GM04504 (cell line): ENCODE measurements around the gene GPR153.

Experiments used
- DNase-seq: peaks from one replicate; pipeline ENCODE4 v3.0.0-alpha.2; 2012; ENCODE audit warnings: low read depth

Gene GPR153

DNA sequence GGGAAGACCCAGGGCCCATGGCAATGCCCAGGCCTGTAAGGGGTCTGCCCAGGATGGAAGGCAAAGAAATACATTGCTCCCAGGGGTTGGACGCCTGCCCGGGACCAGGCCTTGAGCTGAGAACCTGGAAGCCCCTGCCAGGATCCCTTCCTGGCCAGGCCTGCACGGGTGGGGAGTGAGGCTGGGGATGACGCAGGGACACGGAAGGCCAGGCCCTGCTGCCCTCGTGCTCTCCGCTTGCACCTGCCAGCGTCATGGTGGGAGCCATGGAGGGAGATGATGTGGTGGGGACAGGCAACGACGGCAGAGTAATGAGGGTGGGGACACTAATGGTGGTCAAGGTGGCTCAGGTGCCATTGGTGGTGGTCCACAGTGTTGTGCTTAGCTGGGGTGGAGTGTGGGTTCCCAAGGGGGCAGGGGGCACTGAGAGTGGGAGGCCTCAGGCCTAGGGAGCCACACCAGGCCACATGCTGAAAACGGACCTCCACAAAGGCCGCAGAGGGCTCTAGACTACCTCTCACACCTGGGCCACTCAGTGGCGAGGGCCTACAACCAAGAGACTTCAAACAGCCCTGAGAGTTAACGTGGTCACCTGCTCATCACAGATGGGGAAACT, 12.6 kb downstream of the GPR153 start:
- no peak for DNase-seq

- DNase-seq, result no peak
Observed at GRCh38 chr1:6247651-6248050, 13.2 kb downstream of the GPR153 start.

DNA sequence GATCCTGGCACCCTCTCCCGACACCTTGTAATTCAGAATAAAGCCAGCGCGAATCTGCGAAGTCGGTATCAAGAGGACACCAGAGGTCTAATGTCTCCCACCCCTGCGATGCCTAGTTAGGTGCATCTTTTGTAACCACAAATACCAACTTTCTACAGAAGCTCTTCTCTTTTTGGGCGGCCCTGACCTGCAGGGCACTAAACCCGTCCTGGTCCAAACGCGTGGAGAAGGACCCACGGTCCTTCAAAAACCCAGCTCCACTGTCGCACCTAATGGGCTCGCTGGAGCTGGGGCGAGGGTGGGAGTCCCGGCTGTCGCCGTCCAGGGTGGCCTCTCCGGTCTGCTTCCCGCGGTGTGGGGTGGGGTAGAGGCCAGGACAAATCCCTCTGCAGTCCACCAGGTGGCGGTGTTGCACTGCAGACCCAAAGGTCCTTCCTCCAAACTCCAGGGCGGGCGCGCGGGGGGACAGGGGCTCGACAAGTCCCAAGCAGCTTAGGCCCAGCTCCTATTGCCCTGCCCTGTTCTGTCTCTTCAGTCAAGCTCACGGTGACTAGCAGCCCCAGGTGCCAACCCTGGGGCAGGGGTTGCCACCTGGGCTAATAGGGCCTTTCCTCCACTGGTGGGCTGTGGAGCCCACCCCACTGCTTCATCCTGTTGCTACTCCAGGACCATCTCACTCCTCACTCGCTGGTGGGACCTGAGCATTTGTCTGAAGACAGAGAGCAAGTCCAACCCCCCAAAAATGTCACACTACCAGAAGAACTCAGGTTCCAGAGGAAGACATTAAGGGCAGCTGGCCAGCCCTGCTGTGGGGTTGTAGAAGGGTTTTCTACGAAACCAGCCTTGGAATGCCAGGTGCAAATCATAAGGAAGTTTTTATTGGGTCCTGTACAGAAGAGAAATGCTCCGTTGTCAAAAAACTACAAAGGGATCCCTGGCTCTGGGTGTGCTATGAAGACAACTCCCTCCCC, 14.1 kb downstream of the GPR153 start:
- no peak for DNase-seq

GRCh38 chr1:6245869-6246496, 14.9 kb downstream of the GPR153 start:
- DNase-seq, result no peak

DNA sequence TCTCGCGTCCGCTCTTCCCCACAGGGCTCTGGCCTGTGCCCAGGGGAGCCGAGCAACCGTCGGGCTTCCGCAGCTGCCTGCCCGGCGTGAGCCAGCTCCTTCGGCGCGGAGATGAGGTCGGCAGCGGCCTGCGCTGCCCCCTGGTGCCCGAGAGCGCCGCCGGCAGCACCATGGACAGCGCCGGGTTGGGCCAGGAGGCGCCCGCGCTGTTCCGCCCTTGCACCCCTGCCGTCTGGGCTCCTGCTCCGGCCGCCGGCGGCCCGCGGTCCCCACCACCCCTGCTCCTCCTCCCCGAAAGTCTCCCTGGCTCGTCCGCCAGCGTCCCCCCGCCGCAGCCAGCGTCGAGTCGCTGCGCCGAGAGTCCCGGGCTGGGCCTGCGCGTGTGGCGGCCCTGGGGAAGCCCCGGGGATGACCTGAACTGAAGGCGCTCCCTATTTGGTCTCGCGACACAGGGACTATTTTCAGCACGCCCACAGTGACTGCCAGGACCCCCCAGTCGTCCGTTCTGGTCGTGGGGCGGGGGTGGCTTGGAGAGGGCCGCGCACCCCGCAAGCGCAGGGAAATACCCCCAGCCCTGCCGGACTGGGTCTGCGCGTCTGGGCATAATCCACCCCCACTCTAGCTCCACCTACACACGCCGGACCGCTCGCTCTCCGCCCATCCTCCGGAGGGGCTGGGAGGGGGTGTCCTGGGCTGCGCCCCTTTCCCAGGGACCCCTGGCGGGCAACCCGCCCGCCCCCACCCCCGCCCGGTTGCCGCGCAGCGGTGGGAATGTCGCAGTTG, 15.6 kb downstream of the GPR153 start:
- no peak for DNase-seq

DNA sequence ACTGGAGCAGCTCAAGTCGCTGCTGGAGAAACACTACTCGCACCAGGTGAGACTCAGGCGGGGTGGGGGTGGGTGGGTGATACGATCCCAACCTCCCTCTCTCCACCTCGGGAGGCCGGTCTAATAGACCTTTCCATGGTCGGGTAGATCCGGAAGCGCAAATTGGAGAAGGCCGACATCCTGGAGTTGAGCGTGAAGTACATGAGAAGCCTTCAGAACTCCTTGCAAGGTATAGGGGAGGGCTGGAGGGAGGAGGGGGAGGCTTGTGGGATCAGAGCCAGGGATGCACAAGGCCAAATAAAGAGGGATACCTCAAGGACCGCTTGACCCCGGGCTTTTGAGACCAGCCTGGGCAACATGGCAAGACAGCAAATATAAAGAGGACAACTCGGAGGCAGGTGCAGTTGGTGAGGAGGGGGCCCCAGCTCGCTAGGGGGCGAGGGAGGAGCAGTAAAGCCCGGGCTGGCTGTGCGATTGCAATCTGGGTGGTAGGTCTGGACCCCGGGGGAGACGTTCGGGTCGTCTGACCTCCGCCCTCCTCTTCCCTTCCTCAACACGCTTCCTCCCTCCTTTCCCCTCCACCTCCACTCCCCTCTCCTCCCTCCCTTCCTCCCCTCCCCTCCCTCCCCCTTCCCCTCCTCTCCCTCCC, 16.4 kb downstream of the GPR153 start:
- no peak for DNase-seq

- no peak for DNase-seq
Observed at GRCh38 chr1:6243993-6244392, 16.9 kb downstream of the GPR153 start, which contains the start of gene HES3. TSS of gene HES3 (plus strand) at chr1:6244179. CDS start at chr1:6244366, 187 bp downstream.

DNA sequence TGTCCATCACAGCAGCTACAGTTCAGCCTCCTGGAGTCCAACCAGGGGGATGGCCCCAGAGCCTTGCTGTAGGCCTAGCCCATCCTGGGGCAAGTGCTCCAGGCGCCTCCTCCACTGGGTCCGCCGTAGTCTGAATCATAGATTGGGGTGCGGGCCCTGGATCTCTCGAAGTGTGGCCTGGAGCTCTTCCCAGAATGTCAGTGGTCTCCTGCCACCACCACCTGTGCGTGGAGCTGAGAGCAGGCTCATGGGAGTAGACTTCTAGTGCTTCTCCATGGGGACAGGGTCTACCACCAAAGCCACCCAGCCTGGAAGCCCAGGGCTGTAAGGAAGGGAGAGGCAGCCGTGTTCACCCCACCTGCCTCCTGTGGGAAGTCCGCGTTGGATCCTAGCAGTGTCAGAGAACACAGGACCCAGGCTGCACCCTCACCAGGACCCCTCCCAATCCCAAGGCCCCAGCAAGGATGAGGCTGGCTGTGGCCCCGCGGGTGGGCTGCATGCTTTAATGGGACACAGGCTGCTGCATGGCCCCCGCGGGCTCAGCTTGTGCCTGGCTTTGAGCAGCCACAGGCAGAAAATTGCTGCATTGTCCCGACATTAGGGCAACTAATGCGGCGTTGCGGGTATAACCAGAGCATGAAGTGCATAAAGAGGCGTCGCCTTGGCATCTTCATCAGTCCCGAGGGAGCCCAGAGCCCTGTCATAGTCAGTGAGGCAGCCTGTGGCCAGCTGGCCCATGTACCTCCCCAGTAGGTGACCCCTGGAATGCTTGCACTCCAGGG, 17.7 kb downstream of the GPR153 start:
- no peak for DNase-seq

GRCh38 chr1:6241887-6242740, 18.8 kb downstream of the GPR153 start:
- no peak for DNase-seq

DNA sequence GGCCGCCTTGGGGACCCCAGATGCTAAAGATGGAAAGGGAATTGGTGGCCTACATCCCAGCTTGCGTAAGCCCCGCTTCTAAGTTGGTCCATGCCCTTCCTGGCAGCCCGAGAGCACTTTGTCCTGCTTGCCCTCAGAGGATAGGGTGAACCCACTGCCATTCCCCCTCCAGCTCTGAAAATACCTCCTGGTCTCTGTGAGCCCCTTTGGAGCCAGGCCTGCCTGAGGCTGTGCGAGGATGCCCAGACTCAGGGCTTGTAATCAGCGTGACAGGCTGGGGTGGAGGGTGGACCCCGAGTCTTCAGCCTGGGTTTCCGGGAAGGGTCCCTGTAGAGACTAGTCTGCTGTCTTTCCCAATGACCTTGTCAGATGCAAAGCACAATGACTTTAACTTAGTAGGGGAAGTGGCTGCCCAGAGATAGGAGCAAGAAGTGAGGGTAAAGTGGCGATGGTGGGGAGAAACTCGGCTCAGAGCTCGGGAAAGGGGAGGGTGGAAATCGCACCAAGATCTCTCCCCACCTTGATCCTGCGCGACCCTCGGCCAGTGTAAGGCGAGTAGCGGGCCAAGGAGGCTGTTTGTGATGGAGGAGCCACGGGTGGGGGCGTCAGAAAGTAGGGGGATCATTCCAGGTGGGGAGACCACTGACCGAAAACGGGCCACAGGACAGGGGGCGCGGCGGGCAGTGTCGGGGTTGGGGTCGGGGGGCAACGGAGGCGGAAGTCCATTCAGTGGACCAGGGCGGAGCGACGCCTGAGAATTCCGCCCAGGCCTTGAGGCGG, 19.6 kb downstream of the GPR153 start:
- DNase-seq, result no peak

DNA sequence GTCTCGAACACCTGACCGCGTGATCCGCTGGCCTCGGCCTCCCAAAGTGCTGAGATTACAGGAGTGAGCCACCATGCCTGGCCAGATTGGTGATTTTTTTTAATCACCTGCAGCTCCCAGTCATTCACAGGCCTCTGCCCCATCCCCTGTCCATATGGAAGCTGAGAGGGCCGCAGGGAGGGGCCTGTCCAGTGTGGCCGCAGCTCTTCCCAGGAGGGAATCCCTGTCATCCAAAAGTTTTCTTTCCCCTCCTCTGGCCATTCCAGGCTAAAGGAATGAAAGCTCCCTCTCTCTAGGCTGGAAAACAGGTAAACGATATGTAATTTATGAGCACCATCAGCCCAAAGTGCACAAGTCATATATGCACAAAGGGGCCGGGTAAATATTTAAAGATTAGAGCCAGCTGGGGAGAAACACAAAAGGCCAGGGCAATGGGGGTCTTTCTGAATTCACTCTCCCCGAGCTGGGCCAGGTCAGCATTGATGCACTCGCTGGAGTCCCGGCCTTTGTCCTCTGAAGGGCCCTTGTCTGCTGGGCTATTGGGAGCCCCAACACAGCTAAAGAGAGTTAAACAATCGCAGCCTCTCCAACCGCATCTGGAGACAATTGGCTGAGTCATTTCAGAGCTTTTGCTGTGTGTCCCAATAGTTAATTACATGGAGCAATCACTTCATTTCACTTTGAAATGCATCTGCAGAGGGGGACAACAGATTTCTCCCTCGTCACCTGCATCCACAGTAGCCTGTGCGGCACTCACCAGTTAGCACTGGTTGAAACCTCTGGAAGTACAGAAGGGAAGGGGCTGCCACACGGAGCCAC, 20.7 kb downstream of the GPR153 start:
- peak; percentile 65 for DNase-seq

GRCh38 chr1:6239213-6239752, 21.6 kb downstream of the GPR153 start:
- DNase-seq, result no peak

GRCh38 chr1:6237093-6237492, 23.8 kb downstream of the GPR153 start:
- DNase-seq, result no peak

DNA sequence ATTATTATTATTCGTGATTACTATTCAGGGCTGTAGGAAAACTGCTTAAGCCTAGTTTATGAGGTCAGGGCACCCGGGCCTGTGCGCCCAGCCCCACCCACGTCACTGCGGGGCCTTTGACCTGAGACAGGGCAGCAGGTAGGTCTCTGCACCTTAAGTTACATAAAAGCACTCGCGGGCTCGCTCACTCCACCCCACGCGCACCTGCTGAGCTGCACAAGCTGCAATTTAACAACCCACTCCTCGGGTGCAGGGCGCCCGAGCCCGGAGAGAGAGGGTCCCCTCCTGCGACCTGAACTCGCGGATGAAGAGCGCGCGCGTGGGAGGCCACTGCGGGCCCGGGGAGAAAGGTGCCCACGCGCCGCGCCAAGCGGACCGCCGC, 25.6 kb downstream of the GPR153 start:
- no peak for DNase-seq

GRCh38 chr1:6234502-6235295, 26.2 kb downstream of the GPR153 start:
- no peak for DNase-seq

- DNase-seq, result no peak
Observed at GRCh38 chr1:6233376-6233775, 27.5 kb downstream of the GPR153 start.

- DNase-seq, result no peak
Observed at GRCh38 chr1:6225651-6226050, 35.2 kb downstream of the GPR153 start.
